ENCODE data around the gene CLIP1.
"Not testable (repeated sequence)": the region's sequence is repeated elsewhere in the genome, so short reads cannot be mapped to it uniquely, and the experiment has no call there.

The CLIP1 gene

DNA sequence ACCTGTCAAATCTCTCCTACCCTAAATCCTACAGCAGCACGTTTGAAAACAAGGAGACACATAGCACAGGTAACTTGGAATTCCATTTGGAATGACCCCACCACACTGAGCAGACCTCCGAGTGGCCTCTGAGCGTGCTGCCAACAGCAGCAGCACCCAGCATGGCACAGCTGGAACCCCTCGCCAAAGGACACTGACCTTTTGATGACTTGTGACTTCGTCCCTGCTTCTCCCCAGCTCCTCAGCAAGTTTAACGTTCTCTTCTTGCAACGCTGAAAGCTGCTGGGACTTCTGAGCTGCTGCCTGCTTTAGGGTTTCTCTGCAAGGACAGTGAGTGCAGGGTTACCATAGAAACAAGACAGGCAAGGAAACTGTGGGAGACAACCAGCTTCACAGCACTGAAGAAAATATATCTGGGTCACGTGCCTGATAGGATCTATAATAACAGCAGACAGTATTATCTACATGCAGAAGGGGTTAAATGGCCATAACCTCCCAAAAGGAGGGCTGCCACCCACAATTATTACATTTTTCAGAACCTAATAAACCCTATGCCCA is 112.8 kb downstream of the CLIP1 start:
- no peak for DNase-seq

GRCh38 chr12:122308811-122309210 is 113.7 kb downstream of the CLIP1 start:
- no peak for DNase-seq

- no peak for DNase-seq
Measured at GRCh38 chr12:122306407-122306806, 116.1 kb downstream of the CLIP1 start.

- DNase-seq = no peak
Measured at GRCh38 chr12:122304924-122305323, 117.5 kb downstream of the CLIP1 start.

- no peak for DNase-seq
Measured at GRCh38 chr12:122303068-122303467, 119.4 kb downstream of the CLIP1 start.

GRCh38 chr12:122298071-122298748 is 124.3 kb downstream of the CLIP1 start:
- DNase-seq = no peak

DNA sequence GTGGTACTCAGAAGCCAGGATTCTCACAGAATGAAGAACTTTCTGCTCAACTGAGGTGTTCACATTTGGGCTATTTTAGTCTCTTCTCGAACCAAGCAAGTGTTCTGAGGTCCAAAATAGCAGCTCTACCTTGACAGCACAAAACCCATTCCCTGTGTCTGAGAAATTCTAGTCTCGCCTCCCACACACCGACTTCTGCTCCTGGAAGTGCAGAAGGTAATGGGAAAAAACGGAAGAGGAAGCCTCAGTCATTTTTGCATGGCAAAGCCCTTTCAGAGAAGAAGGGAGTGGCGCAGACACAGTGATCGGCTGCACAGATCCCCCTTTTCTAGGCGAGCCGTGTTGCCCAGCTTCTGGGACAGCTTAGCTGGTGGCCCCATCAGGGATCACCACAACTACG is 125.0 kb downstream of the CLIP1 start:
- no peak for DNase-seq

DNA sequence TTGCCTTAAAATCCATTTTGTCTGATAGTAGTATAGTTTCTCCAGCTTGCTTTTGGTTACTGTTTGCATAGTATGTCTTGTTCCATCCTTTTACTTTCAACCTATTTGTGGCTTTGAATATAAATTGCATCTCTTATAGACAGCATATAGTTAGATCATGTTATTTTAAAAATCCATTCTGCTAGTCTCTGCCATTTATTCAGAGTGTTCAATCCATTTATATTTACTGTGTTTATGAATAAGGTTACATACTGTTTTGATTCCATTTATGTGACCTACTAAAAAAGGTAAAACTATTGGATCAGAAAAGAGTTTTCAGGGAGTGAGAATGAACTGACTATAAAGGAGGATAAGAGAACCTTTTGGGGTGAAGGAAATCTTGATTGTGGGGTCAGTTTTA is 126.6 kb downstream of the CLIP1 start:
- no peak for DNase-seq

DNA sequence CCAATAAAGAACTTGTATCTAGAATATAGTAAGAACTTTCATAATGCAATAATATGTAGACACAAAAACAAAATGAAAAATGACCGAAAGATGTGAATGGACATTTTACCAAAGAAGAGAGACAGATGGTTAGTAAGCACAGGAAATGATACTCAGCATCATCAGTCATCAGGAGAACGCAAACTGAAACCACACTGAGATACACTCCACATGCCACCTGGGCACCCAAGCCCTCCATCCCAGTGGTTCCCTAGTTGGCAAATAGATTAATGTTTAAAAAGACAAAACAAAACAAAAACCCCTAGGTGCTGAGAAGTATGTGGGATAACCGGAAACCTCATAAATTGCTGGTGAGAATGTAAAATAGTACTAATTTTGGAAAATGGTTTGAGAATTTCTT is 129.4 kb downstream of the CLIP1 start:
- DNase-seq = no peak

GRCh38 chr12:122291431-122291830 is 131.0 kb downstream of the CLIP1 start:
- DNase-seq = no peak

- no peak for DNase-seq
Measured at GRCh38 chr12:122283680-122284079, 138.8 kb downstream of the CLIP1 start.

- DNase-seq = no peak
Measured at GRCh38 chr12:122282061-122282460, 140.4 kb downstream of the CLIP1 start.

GRCh38 chr12:122276242-122276641 is 146.2 kb downstream of the CLIP1 start:
- no peak for DNase-seq

DNA sequence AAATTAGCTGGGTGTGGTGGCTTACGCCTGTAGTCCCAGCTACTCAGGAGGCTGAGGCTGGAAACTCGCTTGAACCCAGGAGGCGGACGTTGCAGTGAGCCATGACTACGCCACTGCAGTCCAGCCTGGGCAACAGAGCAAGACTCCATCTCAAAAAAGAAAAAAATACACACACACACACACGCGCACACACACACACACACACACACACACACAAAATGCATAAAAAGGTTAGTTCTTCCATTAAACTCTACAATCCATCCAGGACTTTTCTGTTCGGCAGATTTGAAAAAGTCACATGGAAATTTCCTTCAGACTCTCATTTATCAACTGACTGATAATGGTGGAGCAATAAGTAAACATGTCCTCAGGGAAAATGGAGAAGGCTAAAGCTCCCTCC is 147.0 kb downstream of the CLIP1 start:
- DNase-seq = no peak

- no peak for DNase-seq
Measured at GRCh38 chr12:122266230-122266901, 156.1 kb downstream of the CLIP1 start, which contains the start of gene VPS33A. VPS33A (minus strand) TSS chr12:122266494; CDS start chr12:122266408, 86 bp downstream.

DNA sequence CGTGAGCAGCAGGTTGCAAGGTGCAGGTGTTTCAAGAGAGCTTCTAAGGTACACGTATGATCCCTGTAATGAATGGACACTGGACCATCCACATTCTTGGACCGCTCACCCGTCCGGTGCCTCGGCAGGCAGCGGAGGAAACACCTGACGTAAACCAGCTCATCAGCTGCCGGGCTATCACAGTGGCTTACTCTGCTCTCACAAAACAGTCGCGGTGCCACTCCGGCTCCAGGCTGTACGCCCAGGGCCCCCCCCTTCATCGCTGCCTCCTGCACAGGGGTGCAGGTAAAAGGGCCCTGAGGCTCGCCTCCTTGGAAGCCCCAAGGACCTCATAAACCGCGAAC is 156.6 kb downstream of the CLIP1 start:
- no peak for DNase-seq

DNA sequence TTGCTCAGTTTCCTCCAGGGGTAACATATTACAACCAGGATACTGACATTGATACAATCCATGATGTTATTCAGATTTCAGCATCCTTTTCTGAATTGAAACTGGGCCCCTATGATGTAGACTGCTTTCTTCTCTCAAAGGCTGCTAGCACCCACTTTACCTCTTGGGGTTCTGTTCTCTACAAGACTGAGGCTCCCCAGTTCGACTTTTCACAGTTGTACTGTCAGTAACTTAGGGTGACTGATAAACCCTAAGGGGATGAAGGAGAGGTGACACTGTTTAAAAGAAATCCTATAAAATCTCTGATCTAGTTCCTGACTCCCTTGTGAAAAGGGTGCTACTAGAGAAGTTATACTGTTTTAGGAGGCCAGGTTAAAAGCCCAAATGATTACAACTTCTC is 157.0 kb downstream of the CLIP1 start:
- no peak for DNase-seq

DNA sequence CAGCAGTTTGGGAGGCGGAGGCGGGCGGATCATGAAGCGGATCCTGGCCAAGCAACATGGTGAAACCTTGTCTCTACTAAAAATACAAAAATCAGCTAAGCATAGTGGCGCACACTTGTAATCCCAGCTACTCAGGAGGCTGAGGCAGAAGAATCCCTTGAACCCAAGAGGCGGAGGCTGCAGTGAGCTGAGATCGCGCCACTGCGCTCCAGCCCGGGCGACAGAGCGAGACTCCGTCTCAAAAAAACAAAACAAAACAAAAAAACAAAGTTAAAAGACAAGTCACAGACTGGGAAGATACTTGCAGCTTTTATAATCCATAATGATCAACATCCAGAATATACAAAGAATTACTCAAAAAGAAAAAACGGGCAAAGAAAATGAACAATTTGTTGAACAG is 161.7 kb downstream of the CLIP1 start:
- DNase-seq = not testable (repeated sequence)

- DNase-seq = not testable (repeated sequence)
Measured at GRCh38 chr12:122258939-122259338, 163.5 kb downstream of the CLIP1 start.

DNA sequence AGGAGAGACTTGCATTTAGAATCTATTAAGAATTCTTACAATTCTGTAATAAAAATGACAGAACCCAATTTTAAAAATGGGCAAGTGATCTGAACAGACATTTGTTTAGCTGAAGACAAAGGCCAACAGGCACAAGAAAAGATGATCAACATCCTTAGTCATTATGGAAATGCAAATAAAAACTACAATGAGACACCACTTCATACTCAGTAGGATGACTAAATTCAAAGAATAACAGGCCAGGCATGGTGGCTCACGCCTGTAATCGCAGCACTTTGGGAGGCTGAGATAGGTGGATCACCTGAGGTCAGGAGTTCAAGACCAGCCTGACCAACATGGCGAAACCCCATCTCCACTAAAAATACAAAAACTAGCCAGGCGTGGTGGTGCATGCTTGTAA is 164.0 kb downstream of the CLIP1 start:
- DNase-seq = not testable (repeated sequence)

DNA sequence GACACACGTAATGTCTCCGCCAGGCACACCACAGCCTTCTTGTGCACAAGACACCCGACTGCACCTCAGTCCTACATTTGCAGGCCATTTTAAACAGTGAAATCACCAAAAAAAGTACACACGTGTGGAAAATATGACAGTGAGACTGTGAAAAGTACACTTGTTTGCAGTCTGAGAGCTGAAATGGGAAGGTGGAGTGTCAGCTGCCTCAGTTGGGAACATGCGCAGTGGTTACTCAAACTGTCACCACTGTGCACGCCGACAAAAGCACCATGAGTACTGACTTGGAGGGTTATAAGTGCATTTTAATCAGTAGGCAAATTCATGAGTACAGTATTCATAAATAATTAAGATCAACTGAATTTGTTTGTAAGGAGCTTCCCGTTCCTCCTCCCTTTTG is 171.9 kb downstream of the CLIP1 start:
- DNase-seq = no peak

DNA sequence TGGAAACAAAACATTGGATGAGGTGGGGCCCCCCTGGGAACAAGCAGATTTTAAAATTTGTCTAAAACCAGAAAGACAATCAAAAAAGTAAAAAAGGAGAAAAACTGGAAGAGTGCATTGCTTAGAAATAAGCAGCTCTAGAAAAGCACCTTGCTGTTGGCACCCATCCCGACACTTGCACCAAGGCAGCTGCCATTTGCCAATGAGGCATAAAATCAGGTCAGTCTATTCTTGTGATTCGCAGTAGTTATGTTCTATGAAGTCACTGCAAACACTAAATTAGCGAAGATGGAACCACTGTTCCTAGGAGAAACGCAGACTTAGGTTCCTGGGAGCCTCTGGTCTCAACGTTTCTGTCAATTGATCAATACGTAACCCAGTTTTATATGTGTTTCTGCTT is 172.4 kb downstream of the CLIP1 start:
- no peak for DNase-seq

- no peak for DNase-seq
Measured at GRCh38 chr12:122245553-122245952, 176.9 kb downstream of the CLIP1 start.

DNA sequence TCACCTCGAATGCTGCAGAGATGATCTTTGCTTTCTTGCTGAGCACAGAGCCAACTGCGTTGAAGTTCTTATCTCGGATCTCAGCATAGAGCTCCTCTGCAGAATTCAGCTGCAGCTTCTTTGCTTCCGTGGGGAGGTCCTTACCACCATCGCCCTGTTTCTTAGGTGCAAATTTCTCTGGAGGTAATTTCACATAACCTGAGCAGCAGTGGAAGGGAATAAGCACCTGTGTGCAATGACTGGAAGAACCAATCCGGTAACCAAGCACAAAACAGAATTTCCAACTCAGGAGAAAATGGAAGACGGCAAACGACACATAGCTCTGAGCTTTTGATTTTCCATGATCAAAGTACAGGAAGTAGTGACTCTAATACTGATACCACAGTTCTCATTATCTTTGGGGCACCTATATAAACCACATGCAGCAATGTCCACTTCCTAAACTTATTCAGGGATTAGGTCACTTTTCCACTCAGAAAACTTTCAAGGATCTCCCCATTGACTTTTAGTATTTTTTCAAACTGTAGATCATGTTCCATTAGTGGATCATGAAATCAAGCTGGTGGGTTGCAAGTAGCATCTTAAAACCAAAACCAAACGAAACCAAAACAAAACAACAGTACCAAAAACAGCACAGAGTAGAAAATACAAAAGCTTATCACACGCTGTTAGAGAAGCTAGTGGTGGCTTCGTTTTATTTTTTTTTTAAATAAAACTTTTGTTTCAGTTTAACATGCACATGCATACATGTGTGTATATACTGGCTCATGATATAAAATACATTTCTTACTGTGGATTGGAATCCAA is 177.7 kb downstream of the CLIP1 start:
- DNase-seq = no peak

Measured in cortex of kidney (tissue), 1 donor.